GM12873 (cell line): ENCODE data around the gene FANCD2OS.

Experiments
- CTCF ChIP-seq: IDR thresholded peaks from 2 replicates; pipeline ENCODE4 v1.5.1; 2012; ENCODE audit warnings: low read depth, mild to moderate bottlenecking, moderate library complexity, low read length, control low read depth; ENCODE audit not compliant: insufficient read depth; ENCODE audit errors: missing control alignments

Gene FANCD2OS

GRCh38 chr3:10119376-10119775, 11.3 kb upstream of the FANCD2OS start:
- no peak for TF ChIP-seq CTCF

GRCh38 chr3:10116928-10117327, 8.9 kb upstream of the FANCD2OS start:
- no peak for TF ChIP-seq CTCF

GRCh38 chr3:10116138-10116460, 8.0 kb upstream of the FANCD2OS start:
- no peak for TF ChIP-seq CTCF

- no peak for TF ChIP-seq CTCF
These were observed 7.5 kb upstream of the FANCD2OS start, which contains the start of gene BRK1 for GRCh38 chr3:10115326-10116137. Gene BRK1, plus strand, starts transcription at chr3:10115675. Its CDS starts 27 bp downstream, at chr3:10115702.

GRCh38 chr3:10106919-10107318, 1.1 kb downstream of the FANCD2OS start:
- no peak for TF ChIP-seq CTCF

- TF ChIP-seq CTCF, result no peak
These were observed 9.0 kb downstream of the FANCD2OS start for GRCh38 chr3:10099041-10099440.

- TF ChIP-seq CTCF, result no peak
These were observed 14.4 kb downstream of the FANCD2OS start for GRCh38 chr3:10093678-10094077.

GRCh38 chr3:10090179-10090578, 17.9 kb downstream of the FANCD2OS start:
- no peak for TF ChIP-seq CTCF
